GM12878 (cell line): Measurements from ENCODE around the gene ITIH2. TPM values are rescaled to one million over a fixed set of nuclear protein-coding genes. Genes with fewer than 3 reads are reported as not detected.

Source experiments
- ATAC-seq: fragments of 200-7000 bp; cut with Tn5 transposase; 3 replicates; pipeline ENCODE4 v1.9.1; 2020; ENCODE audit warnings: mild to moderate bottlenecking, moderate library complexity
- BruUV-seq: library from RNA; stranded (reverse); fragments of 400-500 nt; replicated peaks from 2 replicates; lab custom pipeline; 2021; lab: Mats Ljungman, UMichigan
- CTCF ChIA-PET: fragments of 300-600 bp; sonication (Branson Sonifier 250); formaldehyde crosslinking; extraction: SDS; loops from one replicate; lab custom pipeline; 2021; ENCODE audit warnings: inconsistent platforms; lab: Yijun Ruan, JAX
- POLR2A ChIA-PET: fragments of 350-600 bp; formaldehyde crosslinking; extraction: SDS; loops from one replicate; lab custom pipeline; 2021; ENCODE audit warnings: inconsistent platforms; lab: Charles Lee
- RAD21 ChIA-PET: fragments of 300-600 bp; sonication (Branson Sonifier 250); formaldehyde crosslinking; loops from one replicate; lab custom pipeline; 2023; ENCODE audit warnings: antibody characterized with exemption; ENCODE audit not compliant: unreplicated experiment; lab: Charles Lee
- SMC1A ChIA-PET: fragments of 300-600 bp; sonication (Branson Sonifier 250); formaldehyde crosslinking; loops from one replicate; lab custom pipeline; 2023; ENCODE audit not compliant: unreplicated experiment, uncharacterized antibody; lab: Charles Lee
- DNase-seq: peaks from one replicate; pipeline ENCODE4 v3.0.0-alpha.2; 2011; ENCODE audit warnings: low read depth, low spot score
- FAIRE-seq: peaks from 3 replicates; lab custom pipeline; 2011; peaks lifted over from hg19 to GRCh38; lab: Jason Lieb, UNC
- H2AFZ ChIP-seq: 2 replicates; pipeline ENCODE4 v1.6.0; 2011; ENCODE audit warnings: low read depth, low read length, control low read depth; ENCODE audit not compliant: control insufficient read depth
- H3K27ac ChIP-seq: 2 replicates; pipeline ENCODE4 v1.5.1; 2011; ENCODE audit warnings: control low read depth; ENCODE audit not compliant: control insufficient read depth, insufficient read depth
- H3K27me3 ChIP-seq, 2 experiments: replicated peaks in 1 of 2; 2 replicates each; pipeline versions ENCODE4 v1.6.0 to v1.6.1; 2011; ENCODE audit warnings: low read length in 1 of 2; ENCODE audit not compliant: control insufficient read depth in 2 of 2, insufficient read depth in 2 of 2
- H3K36me3 ChIP-seq, 2 experiments: 2 replicates each; pipeline ENCODE4 v1.5.1; 2011; ENCODE audit warnings: low read length in 1 of 2; ENCODE audit not compliant: control insufficient read depth in 2 of 2, insufficient read depth in 2 of 2
- H3K4me1 ChIP-seq: 2 replicates; pipeline ENCODE4 v1.6.1; 2011; ENCODE audit warnings: mild to moderate bottlenecking, low read length, moderate library complexity, mixed read lengths; ENCODE audit not compliant: control insufficient read depth, insufficient read depth
- H3K4me2 ChIP-seq: 2 replicates; pipeline ENCODE4 v1.6.0; 2011; ENCODE audit warnings: control low read depth; ENCODE audit not compliant: control insufficient read depth, insufficient read depth
- H3K4me3 ChIP-seq: fragments of 200-600 bp; sonication (generic); 2 replicates; pipeline ENCODE4 v1.5.1; 2016
- H3K79me2 ChIP-seq: 2 replicates; pipeline ENCODE4 v1.6.0; 2011; ENCODE audit warnings: low read length; ENCODE audit not compliant: control insufficient read depth, insufficient read depth
- H3K9ac ChIP-seq: 2 replicates; pipeline ENCODE4 v1.8.0; 2011; ENCODE audit warnings: low read length, control low read depth, mixed read lengths; ENCODE audit not compliant: control insufficient read depth, insufficient read depth
- H3K9me3 ChIP-seq: replicated peaks from 3 replicates; pipeline ENCODE4 v1.5.1; 2011; ENCODE audit warnings: mild to moderate bottlenecking, low read length; ENCODE audit not compliant: control insufficient read depth, insufficient read depth
- H4K20me1 ChIP-seq: 2 replicates; pipeline ENCODE4 v1.6.0; 2011; ENCODE audit not compliant: control insufficient read depth, insufficient read depth
- FOS ChIP-seq: IDR thresholded peaks from 3 replicates; pipeline ENCODE4 v1.6.1; 2011; ENCODE audit warnings: borderline replicate concordance; ENCODE audit not compliant: insufficient read length; ENCODE audit errors: extremely low read depth
- HCFC1 ChIP-seq: fragments of 150-350 bp; IDR thresholded peaks from 2 replicates; pipeline ENCODE4 v1.6.1; 2014; ENCODE audit warnings: low read length
- IKZF2 ChIP-seq, 2 experiments: fragments of 450-650 bp; IDR thresholded peaks; 2 replicates each; pipeline ENCODE4 v1.6.1; 2017; ENCODE audit warnings: mild to moderate bottlenecking in 2 of 2, moderate library complexity in 2 of 2
- LARP7 ChIP-seq: fragments of 450-650 bp; IDR thresholded peaks from 2 replicates; pipeline ENCODE4 v1.6.1; 2017; ENCODE audit warnings: mild to moderate bottlenecking
- RFX5 ChIP-seq: IDR thresholded peaks from 2 replicates; pipeline ENCODE4 v1.6.1; 2011; ENCODE audit warnings: low read depth, low read length, improper control_type of control experiment
- SIX5 ChIP-seq: IDR thresholded peaks from 2 replicates; pipeline ENCODE4 v1.6.1; 2011; ENCODE audit warnings: mild to moderate bottlenecking, low read depth, low read length, moderate library complexity; ENCODE audit not compliant: severe bottlenecking
- SPI1 ChIP-seq: IDR thresholded peaks from 2 replicates; pipeline ENCODE4 v1.6.1; 2011; ENCODE audit warnings: low read depth, mild to moderate bottlenecking, low read length, moderate library complexity, borderline replicate concordance; ENCODE audit not compliant: insufficient read depth
- TAF1 ChIP-seq: IDR thresholded peaks from 2 replicates; pipeline ENCODE4 v1.6.1; 2011; ENCODE audit warnings: mild to moderate bottlenecking, low read depth, low read length, borderline replicate concordance
- TCF12 ChIP-seq: IDR thresholded peaks from 2 replicates; pipeline ENCODE4 v1.6.1; 2011; ENCODE audit warnings: low read depth, mild to moderate bottlenecking, low read length
- ZNF274 ChIP-seq: IDR thresholded peaks from one replicate; pipeline ENCODE4 v1.8.0; 2011; ENCODE audit not compliant: insufficient read length, insufficient read depth
- ZSCAN29 ChIP-seq: fragments of 450-650 bp; IDR thresholded peaks from 2 replicates; pipeline ENCODE4 v1.6.1; 2017; ENCODE audit warnings: mild to moderate bottlenecking, moderate library complexity
- WGBS: methylation state at CpG from one replicate; pipeline ENCODE4 v1.1.6; 2016; ENCODE audit warnings: low lambda C conversion rate; ENCODE audit not compliant: insufficient replicate concordance, insufficient coverage; ENCODE audit errors: missing lambda C conversion rate; 5-methylcytosine and 5-hydroxymethylcytosine counted together
- in situ Hi-C: fragments of 300-500 bp; cut with MboI; formaldehyde crosslinking; loops from 9 replicates; pipeline ENCODE4 v1.14.3; 2018; ENCODE audit warnings: mixed read lengths
- intact Hi-C: fragments of 100-400 bp; cut with micrococcal nuclease; formaldehyde crosslinking; loops from one replicate; pipeline ENCODE4 v1.14.2; 2022; ENCODE audit not compliant: unreplicated experiment
- polyA plus RNA-seq, 11 experiments: library from polyadenylated mRNA; depleted of rRNA in 4 of 11; unstranded in 6 of 11; stranded (reverse) in 5 of 11; fragments of >200 nt; fragmentation: Nextera tagmentation in 4 of 11; fragmentation: Illumina TruSeq in 1 of 11; extraction: Ambion mirVana in 4 of 11; extraction: Trizol in 1 of 11; gene quantifications; 1 replicate in 1 of 11; 2 replicates in 10 of 11; pipeline versions ENCODE4 v1.2.1 to v1.2.3, GENCODE V29; 2011 to 2016; ENCODE audit warnings: inconsistent platforms in 2 of 11, missing spikeins in 2 of 11, low read depth in 1 of 11
- total RNA-seq, 4 experiments: library from RNA; depleted of rRNA in 3 of 4; stranded (reverse); fragments of >200 nt in 3 of 4; fragmentation: Illumina TruSeq in 1 of 4; extraction: Trizol in 1 of 4; gene quantifications; 2 replicates each; pipeline versions ENCODE4 v1.2.1 to v1.2.3, GENCODE V29; 2013 to 2021
- TF ChIP-seq, protein P1 (sequence below): fragments of 450-650 bp; IDR thresholded peaks from 2 replicates; pipeline ENCODE4 v1.6.1; 2017; ENCODE audit warnings: antibody characterized with exemption, mild to moderate bottlenecking, moderate library complexity
- TF ChIP-seq, protein P2 (sequence below): IDR thresholded peaks from 2 replicates; pipeline ENCODE4 v1.6.1; 2012; ENCODE audit warnings: mild to moderate bottlenecking, low read depth, low read length
- TF ChIP-seq, protein P3 (sequence below): IDR thresholded peaks from 2 replicates; pipeline ENCODE4 v1.6.1; 2011; ENCODE audit warnings: low read depth, low read length, improper control_type of control experiment, borderline replicate concordance
- TF ChIP-seq, protein P4 (sequence below): IDR thresholded peaks from 2 replicates; pipeline ENCODE4 v1.6.1; 2012; ENCODE audit warnings: low read length, inconsistent platforms

The ITIH2 gene
- total and polyA plus RNA-seq, 10 of the 15 experiments (the other 5 are each of a cell fraction or from before 2014, with no cell fraction given): 0.05 to 0.72 (median 0.53) TPM; not detected in 7

DNA sequence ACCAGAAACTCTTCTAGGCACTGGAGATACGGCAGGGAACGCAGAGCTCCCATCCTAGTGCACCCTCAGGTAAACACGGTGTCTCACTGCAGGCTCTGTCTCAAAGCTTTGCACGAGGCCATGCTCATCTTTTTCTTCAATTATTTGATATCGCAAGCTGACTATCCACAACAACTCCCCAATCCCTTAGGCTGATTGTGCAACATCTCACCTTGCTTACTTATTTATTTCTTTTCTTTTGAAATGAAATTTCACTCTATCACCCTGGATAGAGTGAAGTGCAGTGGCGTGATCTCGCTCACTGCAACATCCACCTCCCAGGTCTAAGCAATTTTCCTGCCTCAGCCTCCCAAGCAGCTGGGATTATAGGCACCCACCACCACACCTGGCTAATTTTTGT lies 12.4 kb downstream of the ITIH2 start (continued):
- TF ChIP-seq, protein P1, sequence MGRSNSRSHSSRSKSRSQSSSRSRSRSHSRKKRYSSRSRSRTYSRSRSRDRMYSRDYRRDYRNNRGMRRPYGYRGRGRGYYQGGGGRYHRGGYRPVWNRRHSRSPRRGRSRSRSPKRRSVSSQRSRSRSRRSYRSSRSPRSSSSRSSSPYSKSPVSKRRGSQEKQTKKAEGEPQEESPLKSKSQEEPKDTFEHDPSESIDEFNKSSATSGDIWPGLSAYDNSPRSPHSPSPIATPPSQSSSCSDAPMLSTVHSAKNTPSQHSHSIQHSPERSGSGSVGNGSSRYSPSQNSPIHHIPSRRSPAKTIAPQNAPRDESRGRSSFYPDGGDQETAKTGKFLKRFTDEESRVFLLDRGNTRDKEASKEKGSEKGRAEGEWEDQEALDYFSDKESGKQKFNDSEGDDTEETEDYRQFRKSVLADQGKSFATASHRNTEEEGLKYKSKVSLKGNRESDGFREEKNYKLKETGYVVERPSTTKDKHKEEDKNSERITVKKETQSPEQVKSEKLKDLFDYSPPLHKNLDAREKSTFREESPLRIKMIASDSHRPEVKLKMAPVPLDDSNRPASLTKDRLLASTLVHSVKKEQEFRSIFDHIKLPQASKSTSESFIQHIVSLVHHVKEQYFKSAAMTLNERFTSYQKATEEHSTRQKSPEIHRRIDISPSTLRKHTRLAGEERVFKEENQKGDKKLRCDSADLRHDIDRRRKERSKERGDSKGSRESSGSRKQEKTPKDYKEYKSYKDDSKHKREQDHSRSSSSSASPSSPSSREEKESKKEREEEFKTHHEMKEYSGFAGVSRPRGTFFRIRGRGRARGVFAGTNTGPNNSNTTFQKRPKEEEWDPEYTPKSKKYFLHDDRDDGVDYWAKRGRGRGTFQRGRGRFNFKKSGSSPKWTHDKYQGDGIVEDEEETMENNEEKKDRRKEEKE: no peak
- no peak for TF ChIP-seq ZSCAN29
- no peak for TF ChIP-seq RFX5
- TF ChIP-seq, protein P2, sequence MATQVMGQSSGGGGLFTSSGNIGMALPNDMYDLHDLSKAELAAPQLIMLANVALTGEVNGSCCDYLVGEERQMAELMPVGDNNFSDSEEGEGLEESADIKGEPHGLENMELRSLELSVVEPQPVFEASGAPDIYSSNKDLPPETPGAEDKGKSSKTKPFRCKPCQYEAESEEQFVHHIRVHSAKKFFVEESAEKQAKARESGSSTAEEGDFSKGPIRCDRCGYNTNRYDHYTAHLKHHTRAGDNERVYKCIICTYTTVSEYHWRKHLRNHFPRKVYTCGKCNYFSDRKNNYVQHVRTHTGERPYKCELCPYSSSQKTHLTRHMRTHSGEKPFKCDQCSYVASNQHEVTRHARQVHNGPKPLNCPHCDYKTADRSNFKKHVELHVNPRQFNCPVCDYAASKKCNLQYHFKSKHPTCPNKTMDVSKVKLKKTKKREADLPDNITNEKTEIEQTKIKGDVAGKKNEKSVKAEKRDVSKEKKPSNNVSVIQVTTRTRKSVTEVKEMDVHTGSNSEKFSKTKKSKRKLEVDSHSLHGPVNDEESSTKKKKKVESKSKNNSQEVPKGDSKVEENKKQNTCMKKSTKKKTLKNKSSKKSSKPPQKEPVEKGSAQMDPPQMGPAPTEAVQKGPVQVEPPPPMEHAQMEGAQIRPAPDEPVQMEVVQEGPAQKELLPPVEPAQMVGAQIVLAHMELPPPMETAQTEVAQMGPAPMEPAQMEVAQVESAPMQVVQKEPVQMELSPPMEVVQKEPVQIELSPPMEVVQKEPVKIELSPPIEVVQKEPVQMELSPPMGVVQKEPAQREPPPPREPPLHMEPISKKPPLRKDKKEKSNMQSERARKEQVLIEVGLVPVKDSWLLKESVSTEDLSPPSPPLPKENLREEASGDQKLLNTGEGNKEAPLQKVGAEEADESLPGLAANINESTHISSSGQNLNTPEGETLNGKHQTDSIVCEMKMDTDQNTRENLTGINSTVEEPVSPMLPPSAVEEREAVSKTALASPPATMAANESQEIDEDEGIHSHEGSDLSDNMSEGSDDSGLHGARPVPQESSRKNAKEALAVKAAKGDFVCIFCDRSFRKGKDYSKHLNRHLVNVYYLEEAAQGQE: no peak
- TF ChIP-seq FOS: no peak
- TF ChIP-seq, all 136 proteins: peak for 0

DNA sequence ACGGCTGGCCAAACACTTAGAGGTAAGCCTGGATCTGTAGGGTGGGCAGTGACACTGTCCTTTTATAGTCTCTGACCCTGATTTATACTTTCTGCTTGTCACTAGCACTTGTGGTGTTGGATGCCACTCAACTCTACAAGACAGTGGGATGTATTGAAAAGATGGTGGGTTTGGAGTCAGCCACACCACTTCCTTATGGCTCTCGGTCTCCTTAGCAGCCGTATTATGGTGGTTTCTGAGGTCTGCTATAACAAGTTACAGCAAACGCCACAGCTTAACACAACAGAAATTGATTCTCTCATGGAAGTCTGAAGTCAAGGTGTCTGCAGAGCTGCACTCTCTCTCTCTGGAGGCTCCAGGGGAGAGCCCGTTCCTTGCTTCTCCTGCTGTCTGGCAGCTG lies 14.7 kb downstream of the ITIH2 start:
- no peaks in the 10 kb centered on the region for H3K4me1 ChIP-seq
- no peaks in the 10 kb centered on the region for H4K20me1 ChIP-seq
- in situ Hi-C loops: no loop called here
- SMC1A ChIA-PET: no interaction called here
- CTCF ChIA-PET: interaction anchor here (0.7 to 1.3 kb wide), 4 partner anchors 10 to 36 kb away, joined by 3 read pairs; no protein-coding TSS in a partner anchor
- no peak overlapping the region for H3K4me3 ChIP-seq
- no peaks in the 10 kb centered on the region for H3K9me3 ChIP-seq
- no peak for DNase-seq
- no peak overlapping the region for H2AFZ ChIP-seq
- no peak for FAIRE-seq
- H3K36me3 ChIP-seq: no peaks in the 10 kb centered on the region
- H3K79me2 ChIP-seq: no peaks in the 10 kb centered on the region
- H3K9ac ChIP-seq: no peak overlapping the region
- POLR2A ChIA-PET: no interaction called here
- 52% methylated on average over 5 of the region's 5 CpGs for WGBS
- intact Hi-C loops: no loop called here
- peaks cover 0 to 2% of the 10 kb centered on the region in 2 experiments; a peak in 2 of 4 replicates for H3K27me3 ChIP-seq
- no TSS peak for BruUV-seq
- RAD21 ChIA-PET: no interaction called here
- H3K4me2 ChIP-seq: no peak overlapping the region
- no peak overlapping the region for H3K27ac ChIP-seq
- ATAC-seq: no peak
- TF ChIP-seq LARP7 (no peak), HCFC1 (no peak), TAF1 (no peak), SIX5 (no peak), IKZF2 (IDR thresholded peaks at IDR 0.05) (no peak), SPI1 (no peak), ZNF274 (no peak), TCF12 (no peak)
- TF ChIP-seq, protein P3, sequence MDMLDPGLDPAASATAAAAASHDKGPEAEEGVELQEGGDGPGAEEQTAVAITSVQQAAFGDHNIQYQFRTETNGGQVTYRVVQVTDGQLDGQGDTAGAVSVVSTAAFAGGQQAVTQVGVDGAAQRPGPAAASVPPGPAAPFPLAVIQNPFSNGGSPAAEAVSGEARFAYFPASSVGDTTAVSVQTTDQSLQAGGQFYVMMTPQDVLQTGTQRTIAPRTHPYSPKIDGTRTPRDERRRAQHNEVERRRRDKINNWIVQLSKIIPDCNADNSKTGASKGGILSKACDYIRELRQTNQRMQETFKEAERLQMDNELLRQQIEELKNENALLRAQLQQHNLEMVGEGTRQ: no peak
- TF ChIP-seq, protein P4, sequence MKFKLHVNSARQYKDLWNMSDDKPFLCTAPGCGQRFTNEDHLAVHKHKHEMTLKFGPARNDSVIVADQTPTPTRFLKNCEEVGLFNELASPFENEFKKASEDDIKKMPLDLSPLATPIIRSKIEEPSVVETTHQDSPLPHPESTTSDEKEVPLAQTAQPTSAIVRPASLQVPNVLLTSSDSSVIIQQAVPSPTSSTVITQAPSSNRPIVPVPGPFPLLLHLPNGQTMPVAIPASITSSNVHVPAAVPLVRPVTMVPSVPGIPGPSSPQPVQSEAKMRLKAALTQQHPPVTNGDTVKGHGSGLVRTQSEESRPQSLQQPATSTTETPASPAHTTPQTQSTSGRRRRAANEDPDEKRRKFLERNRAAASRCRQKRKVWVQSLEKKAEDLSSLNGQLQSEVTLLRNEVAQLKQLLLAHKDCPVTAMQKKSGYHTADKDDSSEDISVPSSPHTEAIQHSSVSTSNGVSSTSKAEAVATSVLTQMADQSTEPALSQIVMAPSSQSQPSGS: no peak
